ENCODE data around the gene TECPR2.

GRCh38 chr14:102505775-102506625 is 143.3 kb downstream of the TECPR2 start:
- TF ChIP-seq CTCF (IDR thresholded peaks at IDR 0.05), result no peak
- no peak for TF ChIP-seq POLR2A (IDR thresholded peaks at IDR 0.05)
